HG02970 (cell line): ENCODE measurements around the gene FOXN3.
"Not testable (repeated sequence)": the region's sequence is repeated elsewhere in the genome, so short reads cannot be mapped to it uniquely, and the experiment has no call there.

ENCODE experiments used
- ATAC-seq: cut with Tn5 transposase; IDR thresholded peaks from one replicate; pipeline ENCODE4 v1.9.1; 2021; ENCODE audit warnings: mild to moderate bottlenecking, moderate library complexity, moderate number of reproducible peaks; ENCODE audit not compliant: unreplicated experiment, low FRiP score

Gene FOXN3

DNA sequence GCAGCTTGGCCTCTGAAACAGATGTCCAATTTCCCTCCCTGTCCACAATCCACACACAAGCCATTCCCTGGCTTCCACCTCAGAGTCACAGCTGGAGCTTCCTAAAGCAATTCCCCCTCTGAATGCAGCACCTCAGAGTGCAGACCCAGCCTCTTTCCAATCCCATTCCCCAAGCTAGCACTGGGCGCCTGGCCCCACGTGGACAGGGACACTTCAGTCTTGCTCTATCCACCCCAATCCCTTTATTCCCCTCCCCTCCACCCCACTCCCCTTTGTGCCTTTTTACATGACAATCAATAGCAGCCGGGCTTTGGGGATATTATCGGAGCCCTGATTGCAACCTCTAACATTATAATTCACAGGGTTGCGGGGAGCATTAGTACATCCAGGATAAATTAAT, 300.0 kb downstream of the FOXN3 start:
- no peak for ATAC-seq

DNA sequence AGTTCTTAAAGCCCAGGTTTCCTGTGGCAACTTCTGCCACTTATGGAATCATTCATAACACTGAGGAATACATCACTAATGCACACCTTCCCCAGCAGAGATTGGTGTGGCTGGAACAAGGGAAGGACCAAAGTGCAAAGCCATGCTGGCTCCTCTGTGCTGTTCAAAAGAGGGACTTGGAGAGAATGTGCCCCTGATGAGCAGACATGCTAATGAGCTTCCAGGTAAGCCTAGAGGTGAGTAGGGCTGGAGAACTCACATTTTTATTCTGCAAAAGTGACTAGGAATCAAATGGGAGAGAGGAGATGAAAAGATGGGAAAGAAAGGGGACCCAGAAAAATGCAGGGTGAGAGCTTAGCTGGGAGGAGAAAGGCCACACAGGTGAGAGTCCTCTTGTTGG, 302.9 kb downstream of the FOXN3 start:
- ATAC-seq: no peak

DNA sequence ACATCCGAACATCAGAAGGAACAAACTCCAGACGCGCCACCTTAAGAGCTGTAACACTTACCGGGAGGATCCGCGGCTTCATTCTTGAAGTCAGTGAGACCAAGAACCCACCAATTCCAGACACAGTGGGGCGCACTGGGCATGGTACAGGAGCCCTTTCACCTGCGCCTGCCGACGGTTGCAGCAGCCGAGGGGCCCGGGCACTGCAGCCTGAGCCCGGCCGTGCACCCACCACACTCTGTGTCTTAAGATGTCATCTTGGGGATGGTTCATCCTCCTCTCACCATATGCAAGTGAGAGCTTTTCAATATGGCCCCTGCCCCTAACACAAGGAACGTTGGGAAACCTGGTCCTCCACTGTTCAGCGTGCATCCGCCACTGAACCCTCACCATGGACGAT, 304.3 kb downstream of the FOXN3 start:
- ATAC-seq: no peak

DNA sequence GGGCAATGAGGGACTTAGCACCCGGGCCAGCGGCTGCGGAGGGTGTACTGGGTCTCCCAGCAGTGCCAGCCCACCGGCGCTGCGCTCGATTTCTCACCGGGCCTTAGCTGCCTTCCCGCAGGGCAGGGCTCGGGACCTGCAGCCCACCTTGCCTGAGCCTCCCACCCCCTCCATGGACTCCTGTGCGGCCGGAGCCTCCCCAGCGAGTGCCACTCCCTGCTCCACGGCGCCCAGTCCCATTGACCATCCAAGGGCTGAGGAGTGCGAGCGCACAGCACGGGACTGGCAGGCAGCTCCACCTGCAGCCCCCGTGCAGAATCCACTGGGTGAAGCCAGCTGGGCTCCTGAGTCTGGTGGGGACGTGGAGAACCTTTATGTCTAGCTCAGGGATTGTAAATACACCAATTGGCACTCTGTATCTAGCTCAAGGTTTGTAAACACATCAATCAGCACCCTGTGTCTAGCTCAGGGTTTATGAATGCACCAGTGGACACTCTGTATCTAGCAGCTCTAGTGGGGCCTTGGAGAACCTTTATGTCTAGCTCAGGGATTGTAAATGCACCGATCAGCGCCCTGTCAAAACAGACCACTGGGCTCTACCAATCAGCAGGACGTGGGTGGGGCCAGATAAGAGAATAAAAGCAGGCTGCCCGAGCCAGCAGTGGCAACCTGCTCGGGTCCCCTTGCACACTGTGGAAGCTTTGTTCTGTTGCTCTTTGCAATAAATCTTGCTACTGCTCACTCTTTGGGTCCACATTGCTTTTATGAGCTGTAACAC, 305.1 kb downstream of the FOXN3 start:
- not testable (repeated sequence) for ATAC-seq

DNA sequence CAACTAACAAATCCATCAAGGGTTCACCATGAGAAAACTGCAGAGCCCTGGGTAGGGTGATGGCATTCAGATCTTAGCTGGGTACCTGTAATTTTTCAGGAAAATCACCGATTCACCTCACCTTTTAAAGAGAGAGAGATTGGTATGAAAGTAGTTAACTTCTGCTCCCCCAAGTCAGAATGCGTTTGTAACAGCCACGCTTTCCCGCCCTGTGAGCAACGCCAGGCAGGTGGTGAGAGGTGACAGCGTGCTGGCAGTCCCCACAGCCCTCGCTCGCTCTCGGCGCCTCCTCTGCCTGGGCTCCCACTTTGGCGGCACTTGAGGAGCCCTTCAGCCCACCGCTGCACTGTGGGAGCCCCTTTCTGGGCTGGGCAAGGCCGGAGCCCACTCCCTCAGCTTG, 305.8 kb downstream of the FOXN3 start:
- not testable (repeated sequence) for ATAC-seq

DNA sequence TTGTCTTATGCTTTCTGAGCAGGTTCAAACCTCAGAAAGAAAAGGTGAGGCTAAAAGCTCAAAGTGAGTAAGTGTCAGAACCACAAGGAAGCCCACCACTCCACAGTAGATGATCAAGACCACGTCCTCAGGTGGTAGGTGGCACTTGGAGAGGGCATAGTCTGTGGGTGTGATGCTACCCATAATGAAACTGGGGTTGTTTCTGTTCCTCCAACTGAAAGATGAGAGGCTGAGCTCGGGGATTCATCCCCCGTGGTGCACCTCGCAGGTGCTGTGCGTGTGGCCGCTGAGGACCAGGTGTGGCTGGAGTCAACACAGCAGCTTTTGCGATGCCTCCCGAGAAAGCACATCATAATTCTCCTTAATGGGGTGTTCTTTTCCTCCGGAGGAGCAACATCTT, 306.9 kb downstream of the FOXN3 start:
- no peak for ATAC-seq

DNA sequence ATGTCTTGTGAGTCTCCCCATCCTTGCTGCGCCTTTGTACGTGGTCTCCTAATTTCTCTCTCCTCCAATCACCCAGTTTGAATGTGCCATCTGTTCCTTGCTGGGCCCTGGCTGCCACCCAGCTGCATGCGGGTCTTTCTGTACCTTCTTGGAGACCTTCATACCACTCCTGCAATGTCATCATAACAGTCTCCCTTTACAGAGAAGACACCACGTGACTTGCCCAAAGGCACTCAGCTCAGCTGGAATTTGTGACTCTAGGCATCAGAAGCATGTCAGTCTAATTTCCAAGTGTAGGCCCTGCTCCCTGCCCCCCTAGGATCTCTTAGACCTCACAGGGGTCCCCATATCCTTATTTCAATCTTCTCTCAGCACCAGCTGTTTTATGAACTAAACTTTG, 308.4 kb downstream of the FOXN3 start:
- ATAC-seq: no peak

DNA sequence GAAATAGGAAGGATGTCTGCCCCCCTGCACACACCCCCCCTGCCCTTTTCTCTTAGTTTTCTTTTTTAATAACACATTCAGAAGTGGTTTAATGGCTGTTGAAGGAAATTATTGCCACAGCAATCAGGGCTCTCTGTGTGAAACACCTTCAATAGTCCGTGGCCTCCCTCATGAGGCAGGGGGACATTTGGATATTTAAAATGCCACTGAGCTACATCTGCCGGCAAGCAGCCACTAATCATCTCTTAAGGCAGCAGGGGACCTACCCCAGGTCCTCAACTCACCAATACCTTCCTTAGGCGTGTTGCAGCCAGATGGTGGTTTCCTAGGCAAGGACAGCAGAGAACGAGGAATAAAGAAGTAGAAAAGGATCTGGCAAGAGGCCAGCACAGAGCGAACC, 309.4 kb downstream of the FOXN3 start:
- ATAC-seq: no peak
